ENCODE results near the gene RAPGEF6. TPM values are rescaled to one million over a fixed set of nuclear protein-coding genes. Genes with fewer than 3 reads are reported as not detected.
A peak's percentile ranks its signal among the peaks of the same experiment; 100 is the strongest.

Gene RAPGEF6
- total and polyA plus RNA-seq, 11 donors = 2.3 to 13.9 (median 8.6) TPM

DNA sequence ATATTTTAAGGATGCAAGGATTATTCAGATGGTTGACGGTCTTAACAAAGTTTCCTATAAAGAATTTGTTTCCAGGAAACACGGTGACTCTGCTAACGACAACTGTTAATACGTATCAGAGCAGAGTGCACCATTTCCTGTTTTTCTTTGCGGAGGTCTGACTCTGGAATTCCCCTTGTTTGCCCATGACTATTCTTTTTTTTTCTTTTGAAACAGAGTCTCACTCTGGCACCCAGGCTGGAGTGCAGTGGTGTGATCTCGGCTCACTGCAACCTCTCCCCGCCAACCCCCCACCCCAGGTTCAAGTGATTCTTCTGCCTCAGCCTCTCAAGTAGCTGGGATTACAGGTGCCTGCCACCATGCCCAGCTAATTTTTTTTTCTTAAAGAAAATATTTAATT is 255.3 kb downstream of the RAPGEF6 start:
- TF ChIP-seq, protein P1, sequence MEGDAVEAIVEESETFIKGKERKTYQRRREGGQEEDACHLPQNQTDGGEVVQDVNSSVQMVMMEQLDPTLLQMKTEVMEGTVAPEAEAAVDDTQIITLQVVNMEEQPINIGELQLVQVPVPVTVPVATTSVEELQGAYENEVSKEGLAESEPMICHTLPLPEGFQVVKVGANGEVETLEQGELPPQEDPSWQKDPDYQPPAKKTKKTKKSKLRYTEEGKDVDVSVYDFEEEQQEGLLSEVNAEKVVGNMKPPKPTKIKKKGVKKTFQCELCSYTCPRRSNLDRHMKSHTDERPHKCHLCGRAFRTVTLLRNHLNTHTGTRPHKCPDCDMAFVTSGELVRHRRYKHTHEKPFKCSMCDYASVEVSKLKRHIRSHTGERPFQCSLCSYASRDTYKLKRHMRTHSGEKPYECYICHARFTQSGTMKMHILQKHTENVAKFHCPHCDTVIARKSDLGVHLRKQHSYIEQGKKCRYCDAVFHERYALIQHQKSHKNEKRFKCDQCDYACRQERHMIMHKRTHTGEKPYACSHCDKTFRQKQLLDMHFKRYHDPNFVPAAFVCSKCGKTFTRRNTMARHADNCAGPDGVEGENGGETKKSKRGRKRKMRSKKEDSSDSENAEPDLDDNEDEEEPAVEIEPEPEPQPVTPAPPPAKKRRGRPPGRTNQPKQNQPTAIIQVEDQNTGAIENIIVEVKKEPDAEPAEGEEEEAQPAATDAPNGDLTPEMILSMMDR (IDR thresholded peaks at IDR 0.05) = no peak
- no peak for TF ChIP-seq POLR2A (IDR thresholded peaks at IDR 0.05)
- intact Hi-C loops (cut with DNase I) = loop anchor here in 4 of 10 donors (5.0 to 10.0 kb wide), 3 partner anchors 115 to 215 kb away; partner anchors contain the start of genes CDC42SE2 (in 4 of the 4) and HINT1 (in 2 of the 4)
- DNase-seq = peak in 2 of 5 donors; percentile 12 to 18

DNA sequence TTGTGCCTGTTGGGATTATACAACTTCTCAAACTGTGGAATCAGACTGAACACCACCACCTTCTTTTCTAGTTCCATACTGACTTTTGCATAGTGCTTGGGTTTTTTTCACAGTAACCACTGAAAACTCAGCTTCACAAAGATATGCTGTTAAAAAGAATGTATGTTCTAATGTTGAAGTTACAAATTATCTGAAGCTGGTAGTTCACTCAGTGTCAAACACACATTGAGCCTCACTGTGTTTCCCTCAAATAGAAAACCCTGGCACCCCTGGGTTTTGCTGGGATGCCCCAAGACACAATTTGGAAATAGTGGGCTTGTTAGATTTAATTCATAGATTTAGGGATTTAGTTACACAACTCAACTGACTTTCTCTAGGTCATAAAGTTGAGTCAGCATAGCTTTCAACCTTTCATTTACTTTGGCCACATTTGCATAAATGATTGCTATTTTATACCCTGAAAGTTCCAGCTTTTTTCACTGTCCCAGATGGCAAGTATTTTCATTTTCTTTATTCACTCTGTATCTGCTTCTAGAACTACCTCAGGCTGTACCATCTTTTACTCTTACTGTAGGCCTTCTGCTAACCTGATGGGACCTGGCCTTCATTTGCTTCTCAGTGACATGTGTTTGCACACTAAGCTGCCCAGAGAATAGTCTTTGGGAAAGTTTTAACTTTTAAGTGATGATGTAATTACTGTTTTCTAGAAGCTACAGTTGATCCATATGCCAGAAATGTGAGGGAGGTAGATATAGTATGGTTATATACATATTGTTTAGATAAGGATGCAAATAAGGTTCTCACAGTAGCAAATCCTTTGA is 256.1 kb downstream of the RAPGEF6 start:
- TF ChIP-seq, protein P1 (IDR thresholded peaks at IDR 0.05) = no peak
- Histone ChIP-seq H3K36me3 (no peaks in the 10 kb centered on the region), H3K27me3 (no peaks in the 10 kb centered on the region), H3K9me3 (no peaks in the 10 kb centered on the region), H3K4me3 (peak overlapping the region in 1 of 12 donors; percentile 1), H3K27ac (peak overlapping the region in 11 of 12 donors; percentile 5 to 92 (median 59)), H3K4me1 (peaks cover 0 to 94% (median 16%) of the 10 kb centered on the region in 12 donors)
- intact Hi-C loops (cut with DNase I) = loop anchor here in 1 of 10 donors (5.0 kb wide), 1 partner anchor 117 kb away; the partner anchor contains the start of gene CDC42SE2
- ATAC-seq (no peak), DNase-seq (no peak)

More for the DNA sequence above, 255.3 kb downstream of the RAPGEF6 start:
- 43 to 64% (median 53%) methylated on average over 7 of the region's 7 CpGs for WGBS, 4 donors
- peak; percentile 32 to 88 (median 58) for ATAC-seq
- H3K4me3 ChIP-seq = peak overlapping the region in 3 of 12 donors; percentile 1 to 9 (median 5)
- H3K4me1 ChIP-seq = peaks cover 0 to 94% (median 16%) of the 10 kb centered on the region in 12 donors
- H3K36me3 ChIP-seq = no peaks in the 10 kb centered on the region
- peak overlapping the region in 10 of 12 donors; percentile 5 to 92 (median 60) for H3K27ac ChIP-seq
- H3K27me3 ChIP-seq = no peaks in the 10 kb centered on the region
- no peaks in the 10 kb centered on the region for H3K9me3 ChIP-seq

- peak overlapping the region in 2 of 12 donors; percentile 74 to 92 for H3K27ac ChIP-seq
- no peaks in the 10 kb centered on the region for H3K9me3 ChIP-seq
- intact Hi-C loops (cut with DNase I) = loop anchor here in 1 of 10 donors (5.0 kb wide), 1 partner anchor 116 kb away; the partner anchor contains the start of gene CDC42SE2
- H3K4me1 ChIP-seq = peaks cover 0 to 88% (median 16%) of the 10 kb centered on the region in 12 donors
- no peak overlapping the region for H3K4me3 ChIP-seq
- no peaks in the 10 kb centered on the region for H3K27me3 ChIP-seq
- H3K36me3 ChIP-seq = no peaks in the 10 kb centered on the region
- ATAC-seq (no peak), DNase-seq (no peak)
- no peak for TF ChIP-seq POLR2A (IDR thresholded peaks at IDR 0.05)
- TF ChIP-seq, protein P1 (IDR thresholded peaks at IDR 0.05) = no peak
- 61 to 77% (median 67%) methylated on average over 2 of the region's 2 CpGs for WGBS, 4 donors
Observed at GRCh38 chr5:131377785-131378325, 257.2 kb downstream of the RAPGEF6 start.

GRCh38 chr5:131377346-131377745 is 257.7 kb downstream of the RAPGEF6 start:
- H3K9me3 ChIP-seq = no peaks in the 10 kb centered on the region
- TF ChIP-seq POLR2A (IDR thresholded peaks at IDR 0.05) = no peak
- H3K4me3 ChIP-seq = no peak overlapping the region
- no peaks in the 10 kb centered on the region for H3K36me3 ChIP-seq
- intact Hi-C loops (cut with DNase I) = loop anchor here in 1 of 10 donors (5.0 kb wide), 1 partner anchor 115 kb away; the partner anchor contains the start of gene CDC42SE2
- H3K27ac ChIP-seq = peak overlapping the region in 1 of 12 donors; percentile 92
- WGBS, 4 donors = 96 to 100% (median 97%) methylated on average over 6 of the region's 6 CpGs
- DNase-seq (no peak), ATAC-seq (no peak)
- no peaks in the 10 kb centered on the region for H3K27me3 ChIP-seq
- peaks cover 0 to 87% (median 16%) of the 10 kb centered on the region in 12 donors for H3K4me1 ChIP-seq

Data from heart left ventricle (tissue), 16 donors.